GM12801 (cell line): ENCODE results near the gene APEH.

Experiments used
- TF ChIP-seq, protein P1 (sequence below): IDR thresholded peaks from one replicate; pipeline ENCODE4 v1.5.1; 2011; ENCODE audit warnings: control low read depth; ENCODE audit not compliant: insufficient read length; ENCODE audit errors: extremely low read depth

The APEH gene

GRCh38 chr3:49718858-49719213 lies 44.7 kb downstream of the APEH start:
- TF ChIP-seq, protein P1, sequence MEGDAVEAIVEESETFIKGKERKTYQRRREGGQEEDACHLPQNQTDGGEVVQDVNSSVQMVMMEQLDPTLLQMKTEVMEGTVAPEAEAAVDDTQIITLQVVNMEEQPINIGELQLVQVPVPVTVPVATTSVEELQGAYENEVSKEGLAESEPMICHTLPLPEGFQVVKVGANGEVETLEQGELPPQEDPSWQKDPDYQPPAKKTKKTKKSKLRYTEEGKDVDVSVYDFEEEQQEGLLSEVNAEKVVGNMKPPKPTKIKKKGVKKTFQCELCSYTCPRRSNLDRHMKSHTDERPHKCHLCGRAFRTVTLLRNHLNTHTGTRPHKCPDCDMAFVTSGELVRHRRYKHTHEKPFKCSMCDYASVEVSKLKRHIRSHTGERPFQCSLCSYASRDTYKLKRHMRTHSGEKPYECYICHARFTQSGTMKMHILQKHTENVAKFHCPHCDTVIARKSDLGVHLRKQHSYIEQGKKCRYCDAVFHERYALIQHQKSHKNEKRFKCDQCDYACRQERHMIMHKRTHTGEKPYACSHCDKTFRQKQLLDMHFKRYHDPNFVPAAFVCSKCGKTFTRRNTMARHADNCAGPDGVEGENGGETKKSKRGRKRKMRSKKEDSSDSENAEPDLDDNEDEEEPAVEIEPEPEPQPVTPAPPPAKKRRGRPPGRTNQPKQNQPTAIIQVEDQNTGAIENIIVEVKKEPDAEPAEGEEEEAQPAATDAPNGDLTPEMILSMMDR, result no peak

GRCh38 chr3:49719214-49719884 lies 45.2 kb downstream of the APEH start, which contains the start of gene AMIGO3:
TSS of gene AMIGO3 (minus strand) at chr3:49719684. CDS start at chr3:49719465, 219 bp downstream.
- TF ChIP-seq, protein P1, result no peak

GRCh38 chr3:49720855-49721595 lies 46.9 kb downstream of the APEH start:
- TF ChIP-seq, protein P1, result no peak

- TF ChIP-seq, protein P1, result no peak
Observed at GRCh38 chr3:49721596-49721895, 47.4 kb downstream of the APEH start.

DNA sequence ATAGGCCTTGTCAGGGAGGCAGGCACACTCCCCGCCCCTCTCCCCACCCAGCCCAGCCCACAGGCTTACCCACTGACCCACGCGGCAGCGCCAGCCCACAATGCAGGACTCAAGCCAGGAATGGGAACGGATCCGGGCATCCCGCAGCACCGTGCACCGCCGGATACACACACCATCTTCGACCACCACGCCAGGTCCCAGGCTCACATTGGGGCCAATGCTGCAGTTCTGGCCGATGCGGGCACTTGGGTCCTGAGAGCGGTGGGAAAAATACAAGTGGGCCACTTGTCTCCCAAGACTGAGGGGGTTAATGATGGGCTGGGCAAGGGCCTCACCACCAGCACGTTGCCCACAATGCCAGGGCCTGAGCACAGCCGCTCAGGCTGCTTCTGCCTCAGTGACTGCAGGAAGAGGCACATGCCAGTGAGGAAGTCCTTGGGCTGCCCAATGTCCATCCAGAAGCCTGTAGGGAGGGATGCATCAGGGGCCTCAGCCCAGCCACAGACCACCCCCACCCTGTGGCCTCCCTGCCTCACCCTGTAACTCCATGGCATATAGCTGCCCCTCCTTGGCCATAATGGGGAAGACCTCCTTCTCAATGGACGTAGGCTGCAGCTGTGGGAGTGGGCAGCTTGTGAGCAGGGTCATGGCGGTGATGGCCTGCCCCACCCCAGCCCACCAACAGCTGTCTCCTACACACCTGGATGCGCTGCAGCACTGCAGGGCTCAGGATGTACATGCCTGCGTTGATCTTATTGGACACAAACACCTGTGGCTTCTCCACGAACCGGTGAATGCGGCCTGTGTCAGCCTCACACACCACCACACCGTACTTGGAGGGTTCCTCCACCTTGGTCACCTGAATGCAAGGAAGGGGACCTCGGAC lies 48.0 kb downstream of the APEH start:
- TF ChIP-seq, protein P1, result no peak

GRCh38 chr3:49722896-49723295 lies 48.7 kb downstream of the APEH start:
- TF ChIP-seq, protein P1, result no peak

- TF ChIP-seq, protein P1, result no peak
Observed at GRCh38 chr3:49723296-49723627, 49.1 kb downstream of the APEH start.
